ENCODE results near the gene NDRG2. TPM values are rescaled to one million over a fixed set of nuclear protein-coding genes. Genes with fewer than 3 reads are reported as not detected.

The NDRG2 gene
- 1.7 to 3.3 TPM (median 2.4 TPM) in 5 replicates for total RNA-seq (2022; extraction: Qiagen RNA extraction)

GRCh38 chr14:21024585-21025370 is at the start of gene NDRG2:
TSS of gene NDRG2 (minus strand) at chr14:21025061. CDS start at chr14:21023315, 1,746 bp downstream.

GRCh38 chr14:21070083-21070609 is 45.3 kb upstream of the NDRG2 start, which contains the start of gene ARHGEF40:
TSS of gene ARHGEF40 (plus strand) at chr14:21070304. CDS start at chr14:21070397, 93 bp downstream.

GRCh38 chr14:21057803-21058675 is 33.2 kb upstream of the NDRG2 start, which contains the start of gene RNASE8:
TSS of gene RNASE8 (plus strand) at chr14:21057822. CDS start at chr14:21057893, 71 bp downstream.

GRCh38 chr14:21041676-21042433 is 17.0 kb upstream of the NDRG2 start, which contains the start of gene RNASE7:
TSS of gene RNASE7 (plus strand) at chr14:21042362. CDS start at chr14:21042993, 631 bp downstream.

GRCh38 chr14:21034707-21035106 is 9.8 kb upstream of the NDRG2 start, which contains the start of gene RNASE13:
TSS of gene RNASE13 (minus strand) at chr14:21034807. CDS start at chr14:21034288, 519 bp downstream.

GRCh38 chr14:21029917-21030316 is 5.1 kb upstream of the NDRG2 start, which contains the start of gene TPPP2:
TSS of gene TPPP2 (plus strand) at chr14:21030217. CDS start at chr14:21030582, 365 bp downstream.

GRCh38 chr14:20998674-20999366 is 26.0 kb downstream of the NDRG2 start, which contains the start of gene SLC39A2:
TSS of gene SLC39A2 (plus strand) at chr14:20999293. CDS start at chr14:20999447, 154 bp downstream.

GRCh38 chr14:20989787-20990600 is 34.9 kb downstream of the NDRG2 start, which contains the start of gene METTL17:
TSS of gene METTL17 (plus strand) at chr14:20989980. CDS start at chr14:20990003, 23 bp downstream.

Other genes with a start within 250 kb of the NDRG2 start
- gene RNASE6, start 243.8 kb downstream of the NDRG2 start, total RNA-seq (2022; extraction: Qiagen RNA extraction): not detected in 5 replicates
- 0.12 to 0.31 TPM (median 0.15 TPM) in 5 replicates for gene RNASE1, start 222.2 kb downstream of the NDRG2 start, total RNA-seq (2022; extraction: Qiagen RNA extraction)
- not detected in 5 replicates for gene RNASE3, start 133.7 kb downstream of the NDRG2 start, total RNA-seq (2022; extraction: Qiagen RNA extraction)
- gene RNASE2, start 69.6 kb downstream of the NDRG2 start, total RNA-seq (2022; extraction: Qiagen RNA extraction): not detected in 5 replicates
- 67.0 to 76.5 TPM (median 72.4 TPM) in 5 replicates for gene METTL17, start 35.1 kb downstream of the NDRG2 start, total RNA-seq (2022; extraction: Qiagen RNA extraction)
- not detected in 5 replicates for gene SLC39A2, start 25.8 kb downstream of the NDRG2 start, total RNA-seq (2022; extraction: Qiagen RNA extraction)
- gene TPPP2, start 5.2 kb upstream of the NDRG2 start, total RNA-seq (2022; extraction: Qiagen RNA extraction): not detected in 5 replicates
- not detected in 5 replicates for gene RNASE13, start 9.7 kb upstream of the NDRG2 start, total RNA-seq (2022; extraction: Qiagen RNA extraction)
- 0.07 TPM in 1 of 5 replicates, not detected in the others for gene RNASE7, start 17.3 kb upstream of the NDRG2 start, total RNA-seq (2022; extraction: Qiagen RNA extraction)
- gene RNASE8, start 32.8 kb upstream of the NDRG2 start, total RNA-seq (2022; extraction: Qiagen RNA extraction): not detected in 5 replicates
- gene ARHGEF40, start 45.2 kb upstream of the NDRG2 start, total RNA-seq (2022; extraction: Qiagen RNA extraction): 7.4 to 9.9 TPM (median 8.6 TPM) in 5 replicates
- gene ZNF219, start 73.6 kb upstream of the NDRG2 start, total RNA-seq (2022; extraction: Qiagen RNA extraction): 21.4 to 31.3 TPM (median 28.4 TPM) in 5 replicates
- gene TMEM253, start 76.0 kb upstream of the NDRG2 start, total RNA-seq (2022; extraction: Qiagen RNA extraction): 0.35 to 1.0 TPM (median 0.81 TPM) in 5 replicates
- not detected in 5 replicates for gene OR5AU1, start 131.0 kb upstream of the NDRG2 start, total RNA-seq (2022; extraction: Qiagen RNA extraction)
- 745 to 1,119 TPM (median 806 TPM) in 5 replicates for gene HNRNPC, start 244.4 kb upstream of the NDRG2 start, total RNA-seq (2022; extraction: Qiagen RNA extraction)